Activated CD4-positive, alpha-beta T cell treated with anti-CD3 and anti-CD28 coated beads, Interleukin-2, Interleukin-6, amounts not matched to agents 100 ng/mL and 50 ng/mL, durations not matched to agents 16 hours and 8 hours (primary cell): Measurements from ENCODE around the gene ERC2.

Experiments used
- DNase-seq: peaks from one replicate; pipeline ENCODE4 v3.0.0-alpha.2; 2020

Gene ERC2

GRCh38 chr3:55655544-55655943 lies 812.7 kb downstream of the ERC2 start:
- DNase-seq = no peak

DNA sequence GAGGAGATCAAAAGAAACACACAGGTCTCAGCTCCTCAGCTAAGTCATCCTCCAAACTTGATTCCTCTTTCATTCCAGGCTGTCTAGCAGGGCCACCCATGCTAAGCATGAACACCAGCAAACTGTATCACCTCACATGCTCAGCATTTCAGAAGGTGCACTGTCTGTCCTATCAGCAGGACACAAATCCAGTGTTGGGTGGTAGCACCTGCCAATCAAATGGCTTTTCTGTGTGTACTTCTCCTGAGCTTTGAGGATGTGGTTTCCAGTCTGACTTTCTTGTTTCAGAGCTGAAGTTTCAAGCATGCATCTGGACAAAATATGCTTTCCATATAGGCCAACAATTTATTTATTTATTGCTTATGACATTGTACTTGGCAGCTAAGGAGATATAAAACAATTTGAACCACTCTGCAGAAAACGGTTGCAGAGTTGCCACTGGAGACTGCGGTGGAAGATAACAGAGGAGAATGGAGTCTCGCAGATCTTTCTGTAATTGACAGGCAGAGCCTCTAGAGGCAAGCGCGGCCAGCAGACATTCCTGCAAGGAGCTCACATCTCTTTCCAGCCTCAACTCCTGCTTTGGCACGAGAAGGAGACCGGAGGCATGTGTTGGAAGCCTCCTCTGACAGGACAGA lies 814.0 kb downstream of the ERC2 start:
- DNase-seq = no peak

DNA sequence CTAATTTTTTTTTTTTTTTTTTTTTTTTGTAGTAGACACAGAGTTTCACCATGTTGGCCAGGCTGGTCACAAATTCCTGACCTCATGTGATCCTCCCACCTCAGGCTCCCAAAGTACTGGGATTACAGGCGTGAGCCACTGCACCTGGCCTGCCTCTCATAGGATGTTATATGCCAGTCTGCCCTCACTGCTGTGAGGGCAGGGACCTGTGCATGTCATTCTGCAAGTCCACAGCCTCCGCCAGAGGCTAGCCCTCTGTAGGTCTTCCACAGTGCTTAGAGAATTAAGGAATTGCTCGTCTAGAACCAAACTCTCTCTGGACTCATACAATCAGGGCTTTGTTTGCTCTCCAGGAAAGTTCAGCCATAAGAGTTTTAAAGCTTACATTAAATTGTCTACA lies 817.3 kb downstream of the ERC2 start:
- no peak for DNase-seq

DNA sequence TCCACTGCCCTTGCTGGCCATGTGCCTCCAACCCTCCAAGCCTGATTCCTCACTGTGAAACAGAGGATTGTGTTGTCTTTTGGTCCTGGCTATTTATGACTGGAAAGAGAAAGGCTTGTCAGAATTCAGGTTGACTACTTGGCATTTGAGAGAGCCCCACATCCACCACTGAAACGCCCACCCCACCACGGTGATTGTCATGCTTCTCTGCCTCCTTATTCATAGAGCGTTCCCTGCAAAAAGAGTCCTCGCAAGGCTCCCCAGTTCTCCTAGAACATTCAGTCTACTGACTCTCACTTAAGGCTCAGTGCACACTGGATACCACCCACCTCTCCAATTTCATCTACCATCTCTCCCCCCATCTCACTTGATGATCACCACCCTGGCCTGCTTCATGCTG lies 818.3 kb downstream of the ERC2 start:
- no peak for DNase-seq

- DNase-seq = no peak
Measured at GRCh38 chr3:55649554-55649953, 818.7 kb downstream of the ERC2 start.

DNA sequence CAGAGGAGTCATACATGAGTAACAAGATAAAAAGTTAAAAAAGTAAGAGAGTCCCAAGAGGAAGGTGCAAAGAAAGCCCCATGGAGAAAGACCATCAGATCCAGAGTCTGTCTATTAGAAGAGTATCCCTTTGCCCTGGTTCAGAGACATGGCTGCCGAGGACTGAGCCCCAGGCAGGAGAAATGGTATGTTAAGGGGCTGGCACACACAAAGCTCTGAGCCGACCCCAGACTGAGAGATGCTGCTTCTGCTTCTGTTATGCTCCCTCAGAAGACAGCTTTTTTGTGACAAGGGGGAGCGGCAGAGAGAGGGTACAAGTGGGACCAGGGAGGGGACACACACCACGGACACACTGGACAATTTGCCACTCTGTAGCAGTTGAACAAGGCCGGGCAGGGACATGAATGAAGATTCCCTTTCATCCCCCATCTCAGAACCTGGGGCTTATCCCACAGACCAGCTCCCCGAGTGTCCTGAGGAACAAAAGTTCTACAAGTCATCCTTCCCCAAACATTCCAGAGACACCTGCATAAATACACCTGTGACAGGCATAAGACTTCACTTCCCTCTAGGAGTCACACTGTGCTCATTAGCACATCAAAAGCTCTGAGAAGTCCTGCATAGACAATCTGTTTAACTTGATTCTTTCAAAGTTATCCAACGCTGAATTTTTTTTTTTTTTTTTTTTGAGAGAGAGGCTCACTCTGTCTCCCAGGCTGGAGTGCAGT lies 819.5 kb downstream of the ERC2 start:
- DNase-seq = no peak

- DNase-seq = no peak
Measured at GRCh38 chr3:55647670-55648069, 820.6 kb downstream of the ERC2 start.

DNA sequence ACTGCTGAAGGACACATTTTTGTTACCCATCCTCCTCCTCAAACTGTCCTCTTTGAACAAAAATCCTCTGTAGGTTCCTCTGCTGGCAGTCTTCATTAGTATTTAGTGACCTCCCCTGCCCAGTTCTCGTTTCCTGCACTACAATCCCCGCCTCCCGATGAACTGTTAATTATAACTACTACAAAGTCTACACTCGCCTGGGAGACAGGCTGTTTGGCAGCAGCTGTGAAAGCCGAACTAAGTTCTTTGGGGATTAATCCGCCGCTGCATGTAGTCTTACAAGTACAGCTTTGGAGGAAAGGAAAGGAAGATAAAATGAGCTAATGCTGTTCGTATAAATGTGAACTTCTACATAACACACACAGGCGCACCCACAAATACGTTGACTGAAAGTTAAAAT lies 821.2 kb downstream of the ERC2 start:
- DNase-seq = no peak

GRCh38 chr3:55646121-55646520 lies 822.1 kb downstream of the ERC2 start:
- DNase-seq = no peak

DNA sequence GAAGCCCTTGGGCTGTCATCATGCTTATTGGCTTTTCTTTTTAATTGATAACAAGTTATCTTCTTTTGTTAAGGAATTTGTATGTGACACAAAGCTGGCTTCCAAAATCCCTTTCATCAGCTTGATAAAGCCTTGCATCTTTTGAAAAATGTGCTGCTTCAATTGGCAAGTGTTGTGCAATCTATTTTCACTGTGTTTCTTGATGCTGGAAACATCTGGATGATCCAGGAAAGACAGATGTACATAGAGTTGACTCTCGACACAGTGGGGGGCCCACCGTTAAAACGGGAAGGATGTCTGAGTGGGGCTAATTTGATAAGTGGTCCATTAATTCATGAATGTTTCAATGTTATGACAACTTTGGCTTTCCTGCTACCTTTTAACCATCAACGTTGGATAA lies 822.8 kb downstream of the ERC2 start:
- DNase-seq = no peak

GRCh38 chr3:55643283-55643682 lies 825.0 kb downstream of the ERC2 start:
- DNase-seq = no peak

DNA sequence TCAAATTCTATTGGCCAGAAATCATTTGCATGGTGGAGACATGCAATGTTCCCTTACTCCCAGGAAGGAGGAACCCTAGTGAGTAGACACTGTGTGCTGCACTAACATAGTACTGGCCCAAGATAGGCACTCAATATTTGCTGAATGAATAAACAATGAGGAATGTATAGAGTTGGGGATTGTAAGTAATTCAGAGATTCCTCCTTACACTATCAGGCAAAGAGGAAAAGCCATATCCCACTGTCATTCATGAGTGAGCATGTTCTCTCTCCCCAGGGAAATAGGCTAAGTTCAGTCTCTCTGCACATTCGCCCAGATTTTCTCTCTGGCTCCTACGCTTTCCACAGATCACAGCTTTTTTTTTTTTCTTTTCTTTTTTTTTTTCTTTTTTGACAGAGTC lies 826.3 kb downstream of the ERC2 start:
- DNase-seq = no peak

DNA sequence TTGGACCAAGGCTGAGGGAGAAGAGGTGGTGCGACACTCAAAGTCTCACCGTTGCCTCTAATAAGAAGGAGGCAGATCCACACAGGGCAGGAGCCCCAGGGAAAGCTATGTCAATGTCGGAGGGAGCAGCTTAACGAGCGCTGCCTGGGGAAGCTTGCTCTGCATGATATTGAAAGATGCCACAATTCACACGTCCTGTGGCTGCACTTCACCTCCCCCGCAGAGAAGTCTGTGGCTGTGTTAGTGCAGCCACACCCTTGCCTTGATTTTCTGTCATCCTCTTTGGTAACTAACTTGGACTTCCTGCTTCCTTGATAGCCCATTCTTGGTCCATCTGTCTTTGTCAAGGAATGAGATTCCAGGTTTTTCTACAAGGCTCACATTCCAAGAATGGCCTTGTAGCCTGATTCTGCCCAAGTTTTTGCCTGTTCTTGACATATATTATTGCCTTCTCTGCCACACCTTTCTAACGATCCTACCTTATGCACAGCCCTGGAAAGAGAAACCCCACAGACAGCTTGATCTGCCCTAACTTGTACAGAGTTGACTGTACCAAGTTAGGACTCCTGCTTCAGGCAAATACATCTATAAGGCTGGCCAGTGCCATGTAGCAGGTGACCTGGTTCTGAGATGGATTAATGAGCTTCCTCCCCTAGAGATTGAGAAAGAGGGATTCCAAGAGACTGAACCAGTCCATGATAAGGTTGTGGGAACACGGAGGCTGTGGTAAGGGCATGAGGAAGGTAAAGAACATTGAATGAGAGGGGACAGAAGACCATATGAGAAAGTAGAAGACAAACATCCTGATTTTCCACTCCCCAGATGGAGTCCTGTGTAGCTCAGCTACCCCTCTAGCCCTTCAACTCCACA lies 828.1 kb downstream of the ERC2 start:
- peak; percentile 1 for DNase-seq

- DNase-seq = no peak
Measured at GRCh38 chr3:55639143-55639542, 829.1 kb downstream of the ERC2 start.

DNA sequence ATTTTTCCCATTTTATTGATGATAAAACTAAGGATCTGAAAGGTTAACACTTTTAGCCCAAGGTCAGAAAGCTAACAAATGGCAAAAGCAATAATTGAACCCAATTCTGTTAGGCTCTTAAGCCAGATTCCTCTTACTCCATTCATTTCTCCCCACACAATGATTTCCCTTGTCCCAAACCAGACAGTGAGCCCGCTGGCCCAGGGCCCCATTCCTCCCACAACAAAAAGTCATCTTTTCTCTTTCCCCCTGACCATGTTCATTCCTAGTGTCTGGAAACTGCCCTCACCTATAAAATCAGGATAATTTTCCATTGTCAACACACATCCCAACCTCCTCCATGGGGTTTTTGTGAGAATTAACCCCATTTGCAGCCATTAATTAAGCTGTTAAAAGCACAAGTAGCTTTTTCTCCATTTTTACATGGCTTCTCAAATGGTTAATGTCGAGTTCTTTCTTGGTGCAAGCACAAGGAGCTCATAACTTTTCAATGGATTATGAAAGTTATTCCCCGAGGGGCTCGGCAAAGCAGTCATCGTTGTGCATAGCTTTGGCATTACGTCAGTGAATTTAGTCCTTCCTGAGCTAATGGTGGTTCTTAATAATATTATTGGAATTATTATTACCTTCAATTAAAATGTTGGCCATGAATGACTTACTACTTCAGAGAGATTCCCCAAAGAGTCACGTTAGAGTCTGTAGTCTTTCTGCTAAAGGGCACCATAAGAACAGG lies 830.2 kb downstream of the ERC2 start:
- DNase-seq = no peak

DNA sequence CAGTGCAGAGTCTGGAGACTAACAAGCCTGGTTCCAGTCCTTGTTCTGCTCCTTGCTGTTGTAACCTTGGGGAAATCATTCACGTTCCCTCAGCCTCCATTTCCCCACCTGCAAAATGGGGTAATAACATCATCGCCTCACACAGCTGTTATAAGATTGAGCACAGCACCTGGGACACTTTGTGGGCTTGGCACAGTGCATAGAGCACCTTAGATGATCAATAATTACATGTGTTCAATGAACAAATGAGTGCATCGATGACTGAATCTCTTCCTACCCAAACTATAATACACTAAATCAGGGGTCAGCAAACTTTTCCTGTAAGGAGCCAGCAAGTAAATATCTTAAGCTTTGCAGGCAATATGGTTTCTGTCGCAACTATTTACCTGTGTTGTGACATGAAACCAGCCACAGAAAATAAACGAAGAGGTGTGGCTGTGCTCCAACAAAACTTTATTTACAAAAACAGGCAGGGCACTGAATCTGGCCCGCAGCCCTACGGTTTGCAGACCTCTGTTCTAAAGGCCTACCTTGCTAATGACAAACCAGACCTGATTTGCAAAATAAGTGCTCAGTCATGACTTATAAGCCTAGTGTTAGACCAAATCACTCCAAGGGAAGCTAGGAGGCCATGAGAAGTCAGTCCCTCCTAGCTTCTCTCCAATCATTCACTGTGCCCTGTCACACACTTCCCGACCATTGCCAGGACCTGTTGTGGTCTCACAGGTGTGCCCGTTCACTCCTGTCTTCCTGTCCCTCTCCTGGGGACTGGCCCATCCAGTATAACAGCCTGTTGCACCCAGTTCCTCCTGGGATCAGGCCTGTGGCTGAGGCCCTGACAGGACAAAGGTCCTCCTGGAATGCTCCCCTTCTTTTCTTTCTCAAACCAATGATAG lies 831.7 kb downstream of the ERC2 start:
- no peak for DNase-seq

DNA sequence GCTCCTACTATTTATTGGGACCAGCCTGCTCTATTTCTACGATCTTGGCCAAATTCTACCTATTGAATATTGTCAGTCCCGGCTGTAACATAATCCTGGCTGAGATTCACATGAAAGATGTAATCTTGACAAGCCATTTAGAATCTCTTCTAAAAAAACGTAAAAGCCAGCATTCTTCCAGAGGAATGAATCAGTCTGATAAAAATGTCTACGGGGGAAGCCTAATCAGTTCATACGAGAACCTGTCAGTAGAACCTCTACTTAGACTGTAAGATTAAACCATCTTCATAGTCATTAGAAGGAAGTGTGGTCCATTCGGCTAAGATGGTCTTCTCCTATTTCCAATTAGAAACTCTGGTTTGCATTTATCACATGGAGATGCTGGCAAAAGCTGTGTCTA lies 833.9 kb downstream of the ERC2 start:
- no peak for DNase-seq

GRCh38 chr3:55633333-55633732 lies 834.9 kb downstream of the ERC2 start:
- DNase-seq = no peak

DNA sequence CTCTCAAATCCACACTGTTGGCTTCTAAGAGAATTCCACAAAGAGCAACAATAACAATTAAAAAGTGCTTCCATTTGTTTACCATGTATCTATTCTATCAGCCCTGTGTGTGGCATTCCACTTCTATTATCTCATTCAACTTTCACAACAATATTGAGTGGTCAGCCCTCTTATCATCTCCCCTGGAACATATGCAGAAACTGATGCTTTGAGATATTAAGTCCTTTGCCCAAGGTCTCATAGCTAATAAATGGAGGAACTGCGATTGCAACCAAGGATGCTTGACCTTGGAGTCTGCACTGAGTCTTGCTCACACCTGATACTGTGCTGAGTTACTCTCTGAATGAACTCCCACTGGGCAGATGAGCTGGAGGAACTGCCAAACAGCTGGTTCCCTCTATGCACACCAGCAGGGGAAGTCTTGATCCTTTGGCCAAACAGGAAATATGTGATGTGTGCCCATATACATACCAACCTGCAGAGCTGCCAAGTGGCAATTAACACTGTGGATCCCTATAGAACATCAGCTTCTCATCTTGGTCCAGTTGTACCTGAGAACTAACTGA lies 836.4 kb downstream of the ERC2 start:
- no peak for DNase-seq

DNA sequence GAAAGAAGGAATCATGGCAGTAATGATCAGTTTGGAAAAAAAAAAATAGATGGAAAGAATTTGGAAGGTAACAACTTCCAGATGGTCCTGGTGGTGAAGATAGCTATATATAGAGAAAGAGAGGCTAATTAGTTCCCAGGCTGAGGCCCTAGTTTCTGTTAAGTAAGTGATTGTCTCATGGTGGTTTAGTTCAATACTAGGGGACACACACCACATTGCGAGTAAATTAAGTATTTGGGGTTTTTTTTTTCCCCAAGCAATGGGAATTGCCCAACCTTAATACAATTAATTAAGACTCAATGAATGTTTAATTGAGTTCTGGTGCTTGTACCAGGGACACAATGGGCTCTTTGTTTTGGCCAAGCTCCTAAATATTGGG lies 837.4 kb downstream of the ERC2 start:
- DNase-seq = no peak

- no peak for DNase-seq
Measured at GRCh38 chr3:55630280-55630920, 837.9 kb downstream of the ERC2 start.
